Liver (tissue), 9 donors: ENCODE data around the gene CLIP2. TPM values are rescaled to one million over a fixed set of nuclear protein-coding genes. Genes with fewer than 3 reads are reported as not detected.
A peak's percentile ranks its signal among the peaks of the same experiment; 100 is the strongest.
"Not testable (repeated sequence)": the region's sequence is repeated elsewhere in the genome, so short reads cannot be mapped to it uniquely, and the experiment has no call there.

Experiments used
- DNase-seq: peaks from one replicate; pipeline ENCODE4 v3.0.0-alpha.2; 2017; ENCODE audit warnings: low spot score
- H3K27ac ChIP-seq, 2 donors: one replicate each; pipeline ENCODE4 v1.7.0; 2013; ENCODE audit warnings: inconsistent platforms in 2 of 2, low read length in 2 of 2, control low read depth in 1 of 2, low read depth in 1 of 2, mild to moderate bottlenecking in 1 of 2
- H3K27me3 ChIP-seq, 4 donors: one replicate each; pipeline versions ENCODE4 v1.6.1 to v1.7.0; 2013; ENCODE audit warnings: low read length in 3 of 4, inconsistent platforms in 1 of 4, mild to moderate bottlenecking in 1 of 4, moderate library complexity in 1 of 4; ENCODE audit not compliant: control insufficient read depth in 4 of 4, insufficient read depth in 4 of 4
- H3K36me3 ChIP-seq, 4 donors: one replicate each; pipeline versions ENCODE4 v1.6.1 to v1.7.0; 2013; ENCODE audit warnings: low read length in 3 of 4, mild to moderate bottlenecking in 3 of 4, low read depth in 1 of 4, moderate library complexity in 1 of 4; ENCODE audit not compliant: control insufficient read depth in 4 of 4, insufficient read depth in 3 of 4
- H3K4me1 ChIP-seq, 4 donors: one replicate each; pipeline versions ENCODE4 v1.6.1 to v1.7.0; 2013; ENCODE audit warnings: low read length in 3 of 4, mild to moderate bottlenecking in 3 of 4, moderate library complexity in 1 of 4; ENCODE audit not compliant: control insufficient read depth in 4 of 4, insufficient read depth in 4 of 4
- H3K4me3 ChIP-seq, 3 donors: one replicate each; pipeline versions ENCODE4 v1.6.1 to v1.7.0; 2013; ENCODE audit warnings: low read length in 3 of 3, control low read depth in 1 of 3, low read depth in 1 of 3, mild to moderate bottlenecking in 1 of 3
- H3K9ac ChIP-seq, 2 donors: one replicate each; pipeline ENCODE4 v1.7.0; 2013; ENCODE audit warnings: low read length in 2 of 2, mild to moderate bottlenecking in 2 of 2, moderate library complexity in 2 of 2, control low read depth in 1 of 2, low read depth in 1 of 2
- H3K9me3 ChIP-seq, 4 donors: one replicate each; pipeline versions ENCODE4 v1.6.1 to v1.7.0; 2013; ENCODE audit warnings: low read length in 3 of 4; ENCODE audit not compliant: control insufficient read depth in 4 of 4
- EGR1 ChIP-seq, 2 donors: IDR thresholded peaks; 2 replicates each; pipeline ENCODE4 v1.6.1; 2016 to 2018; ENCODE audit warnings: antibody characterized with exemption in 2 of 2, low read depth in 2 of 2
- FOXA1 ChIP-seq: IDR thresholded peaks from 2 replicates; pipeline ENCODE4 v1.6.1; 2016; ENCODE audit warnings: antibody characterized with exemption
- FOXA2 ChIP-seq: IDR thresholded peaks from 2 replicates; pipeline ENCODE4 v1.6.1; 2016; ENCODE audit warnings: antibody characterized with exemption
- GABPA ChIP-seq, 2 donors: IDR thresholded peaks in 1 of 2; conservative IDR thresholded peaks in 1 of 2; 2 replicates each; pipeline ENCODE4 v1.6.1; 2016; ENCODE audit warnings: antibody characterized with exemption in 2 of 2, mild to moderate bottlenecking in 1 of 2, moderate library complexity in 1 of 2
- HNF4A ChIP-seq, 2 donors: conservative IDR thresholded peaks; 2 replicates each; pipeline ENCODE4 v1.6.1; 2016; ENCODE audit warnings: antibody characterized with exemption in 2 of 2, mild to moderate bottlenecking in 2 of 2
- JUND ChIP-seq, 2 donors: IDR thresholded peaks; 2 replicates each; pipeline ENCODE4 v1.6.1; 2016; ENCODE audit warnings: antibody characterized with exemption in 2 of 2
- NR2F2 ChIP-seq: IDR thresholded peaks from 2 replicates; pipeline ENCODE4 v1.6.1; 2016; ENCODE audit warnings: antibody characterized with exemption
- RAD21 ChIP-seq, 2 donors: IDR thresholded peaks; 2 replicates each; pipeline ENCODE4 v1.6.1; 2016; ENCODE audit warnings: antibody characterized with exemption in 2 of 2, mild to moderate bottlenecking in 2 of 2
- SP1 ChIP-seq: IDR thresholded peaks from 2 replicates; pipeline ENCODE4 v1.6.1; 2018; ENCODE audit warnings: antibody characterized with exemption, mild to moderate bottlenecking
- TAF1 ChIP-seq: conservative IDR thresholded peaks from 2 replicates; pipeline ENCODE4 v1.6.1; 2016; ENCODE audit warnings: antibody characterized with exemption, mild to moderate bottlenecking
- WGBS: extraction: QIAGEN DNeasy Blood & Tissue Kit; methylation state at CpG from one replicate; pipeline ENCODE4 v1.1.7; 2013; 5-methylcytosine and 5-hydroxymethylcytosine counted together
- polyA plus RNA-seq, 2 donors: library from polyadenylated mRNA; stranded (reverse) in 1 of 2; unstranded in 1 of 2; fragments of 200-250 nt in 1 of 2; fragments of >200 nt in 1 of 2; fragmentation: Nextera tagmentation in 1 of 2; extraction: Ambion mirVana in 1 of 2; gene quantifications; one replicate each; pipeline versions ENCODE4 v1.2.1 to v1.2.3, GENCODE V29; 2013 to 2015
- total RNA-seq, 2 donors: library from RNA; depleted of rRNA; stranded (reverse); fragments of >200 nt; gene quantifications; one replicate each; pipeline ENCODE4 v1.2.3, GENCODE V29; 2014
- TF ChIP-seq, protein P1 (sequence below): fragments of 150-350 bp; IDR thresholded peaks from 2 replicates; pipeline ENCODE4 v1.5.1; 2017; ENCODE audit warnings: improper control_type of control experiment, low read depth, low read length; ENCODE audit not compliant: missing input control
- TF ChIP-seq, protein P2 (sequence below): IDR thresholded peaks from 2 replicates; pipeline ENCODE4 v1.6.1; 2016; ENCODE audit warnings: antibody characterized with exemption, mild to moderate bottlenecking
- donor health status: healthy.
- donor health status: healthy.
- donor health status: healthy.
- donor health status: healthy.
- donor health status: healthy.

CLIP2 gene
- total and polyA plus RNA-seq, 4 donors: 1.4 to 6.3 (median 2.5) TPM

DNA sequence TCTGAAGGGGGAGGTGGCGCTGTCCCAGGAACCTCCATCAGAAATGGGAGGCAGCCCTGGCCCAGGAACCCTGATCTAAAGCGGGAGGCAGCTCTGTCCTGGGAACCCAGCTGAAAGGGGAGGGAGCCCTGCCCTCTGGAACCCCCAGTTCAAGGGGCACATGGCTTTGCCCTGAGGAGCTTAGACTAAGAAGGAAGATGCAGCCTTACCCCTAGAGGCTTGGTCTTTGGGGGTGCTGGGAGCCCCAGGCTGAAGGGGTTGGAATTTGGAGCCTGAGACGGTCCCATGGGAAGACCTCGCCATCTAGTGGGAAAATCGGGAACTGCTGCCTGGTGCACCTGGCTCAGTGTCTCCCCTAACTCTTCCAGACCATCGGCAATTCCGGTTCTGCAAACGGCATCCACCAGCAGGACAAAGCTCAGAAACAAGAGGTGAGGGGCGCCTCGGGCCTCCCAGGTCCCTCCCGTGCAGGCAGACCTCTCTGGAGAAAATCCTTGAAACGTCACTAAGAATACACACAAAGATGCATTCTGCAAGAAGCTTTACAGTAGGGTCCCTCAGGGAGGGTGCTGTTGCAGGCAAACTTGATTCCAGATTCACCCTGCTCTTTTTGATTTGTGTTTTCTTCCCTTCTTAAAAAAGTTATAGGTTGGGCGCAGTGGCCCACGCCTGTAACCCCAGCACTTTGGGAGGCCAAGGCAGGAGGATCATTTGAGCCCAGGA, 112.1 kb downstream of the CLIP2 start:
- no peaks in the 10 kb centered on the region for H3K9me3 ChIP-seq
- H3K27ac ChIP-seq: no peak overlapping the region
- peak; percentile 82 for DNase-seq
- peaks cover 0 to 2% (median 1%) of the 10 kb centered on the region in 4 donors for H3K4me1 ChIP-seq
- H3K27me3 ChIP-seq: no peaks in the 10 kb centered on the region
- H3K4me3 ChIP-seq: no peak overlapping the region
- TF ChIP-seq EGR1 (IDR thresholded peaks at IDR 0.05; ENCODE audit: low read depth in 2 of 2) (no peak), FOXA1 (no peak), TAF1 (no peak), NR2F2 (no peak), RAD21 (IDR thresholded peaks at IDR 0.05) (peak; percentile 93), GABPA (IDR thresholded peaks at IDR 0.05 in 1 of 2, conservative IDR thresholded peaks at IDR 0.05 in 1 of 2) (no peak)
- TF ChIP-seq, protein P1, sequence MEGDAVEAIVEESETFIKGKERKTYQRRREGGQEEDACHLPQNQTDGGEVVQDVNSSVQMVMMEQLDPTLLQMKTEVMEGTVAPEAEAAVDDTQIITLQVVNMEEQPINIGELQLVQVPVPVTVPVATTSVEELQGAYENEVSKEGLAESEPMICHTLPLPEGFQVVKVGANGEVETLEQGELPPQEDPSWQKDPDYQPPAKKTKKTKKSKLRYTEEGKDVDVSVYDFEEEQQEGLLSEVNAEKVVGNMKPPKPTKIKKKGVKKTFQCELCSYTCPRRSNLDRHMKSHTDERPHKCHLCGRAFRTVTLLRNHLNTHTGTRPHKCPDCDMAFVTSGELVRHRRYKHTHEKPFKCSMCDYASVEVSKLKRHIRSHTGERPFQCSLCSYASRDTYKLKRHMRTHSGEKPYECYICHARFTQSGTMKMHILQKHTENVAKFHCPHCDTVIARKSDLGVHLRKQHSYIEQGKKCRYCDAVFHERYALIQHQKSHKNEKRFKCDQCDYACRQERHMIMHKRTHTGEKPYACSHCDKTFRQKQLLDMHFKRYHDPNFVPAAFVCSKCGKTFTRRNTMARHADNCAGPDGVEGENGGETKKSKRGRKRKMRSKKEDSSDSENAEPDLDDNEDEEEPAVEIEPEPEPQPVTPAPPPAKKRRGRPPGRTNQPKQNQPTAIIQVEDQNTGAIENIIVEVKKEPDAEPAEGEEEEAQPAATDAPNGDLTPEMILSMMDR: peak; percentile 97
- no peaks in the 10 kb centered on the region for H3K36me3 ChIP-seq
- WGBS: 31% methylated on average over 14 of the region's 14 CpGs
- H3K9ac ChIP-seq: no peak overlapping the region

GRCh38 chr7:74402668-74403067, 113.5 kb downstream of the CLIP2 start:
- 72% methylated on average over 3 of the region's 3 CpGs for WGBS
- not testable (repeated sequence) for H3K9ac ChIP-seq, H3K27ac ChIP-seq, H3K4me1 ChIP-seq, DNase-seq, H3K9me3 ChIP-seq, H3K36me3 ChIP-seq, H3K4me3 ChIP-seq, H3K27me3 ChIP-seq

GRCh38 chr7:74403521-74404387, 114.5 kb downstream of the CLIP2 start:
- H3K9me3 ChIP-seq: no peaks in the 10 kb centered on the region
- peaks cover 0 to 2% (median 1%) of the 10 kb centered on the region in 4 donors for H3K4me1 ChIP-seq
- DNase-seq: no peak
- no peak overlapping the region for H3K4me3 ChIP-seq
- no peak for TF ChIP-seq EGR1 (IDR thresholded peaks at IDR 0.05; ENCODE audit: low read depth in 2 of 2)
- TF ChIP-seq FOXA2: no peak
- no peak for TF ChIP-seq SP1
- TF ChIP-seq GABPA (IDR thresholded peaks at IDR 0.05 in 1 of 2, conservative IDR thresholded peaks at IDR 0.05 in 1 of 2): no peak
- no peak for TF ChIP-seq RAD21 (IDR thresholded peaks at IDR 0.05)
- no peak for TF ChIP-seq TAF1
- WGBS: 90% methylated on average over 30 of the region's 30 CpGs
- H3K27me3 ChIP-seq: no peaks in the 10 kb centered on the region
- no peak overlapping the region for H3K27ac ChIP-seq
- H3K9ac ChIP-seq: no peak overlapping the region
- H3K36me3 ChIP-seq: no peaks in the 10 kb centered on the region

DNA sequence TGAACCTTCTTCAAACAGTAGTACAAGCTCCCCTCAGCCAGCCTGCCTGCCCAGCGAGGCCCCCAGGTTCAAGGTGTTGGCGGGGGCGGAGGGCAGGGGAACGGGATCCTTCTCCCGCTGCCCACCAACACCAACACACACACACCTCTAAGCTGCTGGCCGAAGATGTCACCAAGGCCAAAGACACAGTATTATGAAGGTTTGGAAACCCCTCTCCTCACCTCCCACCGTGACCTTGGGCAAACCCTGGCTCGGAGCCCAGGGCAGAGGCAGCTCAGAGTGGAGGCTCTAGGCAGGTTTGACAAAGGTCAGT, 115.1 kb downstream of the CLIP2 start:
- H3K27ac ChIP-seq: no peak overlapping the region
- WGBS: 85% methylated on average over 8 of the region's 8 CpGs
- no peak for DNase-seq
- peaks cover 0 to 2% (median 1%) of the 10 kb centered on the region in 4 donors for H3K4me1 ChIP-seq
- no peaks in the 10 kb centered on the region for H3K36me3 ChIP-seq
- H3K4me3 ChIP-seq: no peak overlapping the region
- H3K9me3 ChIP-seq: no peaks in the 10 kb centered on the region
- no peak overlapping the region for H3K9ac ChIP-seq
- H3K27me3 ChIP-seq: no peaks in the 10 kb centered on the region
- TF ChIP-seq RAD21 (IDR thresholded peaks at IDR 0.05) (no peak), EGR1 (IDR thresholded peaks at IDR 0.05; ENCODE audit: low read depth in 2 of 2) (no peak), JUND (IDR thresholded peaks at IDR 0.05) (no peak), TAF1 (no peak), NR2F2 (no peak), FOXA1 (no peak), HNF4A (conservative IDR thresholded peaks at IDR 0.05) (no peak)
- TF ChIP-seq, protein P1: no peak
- TF ChIP-seq, protein P2, sequence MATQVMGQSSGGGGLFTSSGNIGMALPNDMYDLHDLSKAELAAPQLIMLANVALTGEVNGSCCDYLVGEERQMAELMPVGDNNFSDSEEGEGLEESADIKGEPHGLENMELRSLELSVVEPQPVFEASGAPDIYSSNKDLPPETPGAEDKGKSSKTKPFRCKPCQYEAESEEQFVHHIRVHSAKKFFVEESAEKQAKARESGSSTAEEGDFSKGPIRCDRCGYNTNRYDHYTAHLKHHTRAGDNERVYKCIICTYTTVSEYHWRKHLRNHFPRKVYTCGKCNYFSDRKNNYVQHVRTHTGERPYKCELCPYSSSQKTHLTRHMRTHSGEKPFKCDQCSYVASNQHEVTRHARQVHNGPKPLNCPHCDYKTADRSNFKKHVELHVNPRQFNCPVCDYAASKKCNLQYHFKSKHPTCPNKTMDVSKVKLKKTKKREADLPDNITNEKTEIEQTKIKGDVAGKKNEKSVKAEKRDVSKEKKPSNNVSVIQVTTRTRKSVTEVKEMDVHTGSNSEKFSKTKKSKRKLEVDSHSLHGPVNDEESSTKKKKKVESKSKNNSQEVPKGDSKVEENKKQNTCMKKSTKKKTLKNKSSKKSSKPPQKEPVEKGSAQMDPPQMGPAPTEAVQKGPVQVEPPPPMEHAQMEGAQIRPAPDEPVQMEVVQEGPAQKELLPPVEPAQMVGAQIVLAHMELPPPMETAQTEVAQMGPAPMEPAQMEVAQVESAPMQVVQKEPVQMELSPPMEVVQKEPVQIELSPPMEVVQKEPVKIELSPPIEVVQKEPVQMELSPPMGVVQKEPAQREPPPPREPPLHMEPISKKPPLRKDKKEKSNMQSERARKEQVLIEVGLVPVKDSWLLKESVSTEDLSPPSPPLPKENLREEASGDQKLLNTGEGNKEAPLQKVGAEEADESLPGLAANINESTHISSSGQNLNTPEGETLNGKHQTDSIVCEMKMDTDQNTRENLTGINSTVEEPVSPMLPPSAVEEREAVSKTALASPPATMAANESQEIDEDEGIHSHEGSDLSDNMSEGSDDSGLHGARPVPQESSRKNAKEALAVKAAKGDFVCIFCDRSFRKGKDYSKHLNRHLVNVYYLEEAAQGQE: no peak
